H1 (cell line): ENCODE data around the gene WNT8B. TPM values are rescaled to one million over a fixed set of nuclear protein-coding genes. Genes with fewer than 3 reads are reported as not detected.

Experiments used
- CTCF ChIA-PET: fragments of 300-600 bp; sonication (Branson Sonifier 250); formaldehyde crosslinking; loops from one replicate; lab custom pipeline; 2021; ENCODE audit not compliant: partially characterized antibody; lab: Charles Lee
- POLR2A ChIA-PET: fragments of 300-600 bp; sonication (Branson Sonifier 250); formaldehyde crosslinking; loops from one replicate; lab custom pipeline; 2021; ENCODE audit warnings: inconsistent platforms; ENCODE audit not compliant: partially characterized antibody; lab: Charles Lee
- DNase-seq, 2 experiments: peaks; one replicate each; pipeline versions ENCODE4 v3.0.0 to v3.0.0-alpha.2; 2010 to 2022; ENCODE audit warnings: low spot score in 2 of 2, low read depth in 1 of 2, mixed read lengths in 1 of 2
- FAIRE-seq: peaks from 2 replicates; lab custom pipeline; 2011; peaks lifted over from hg19 to GRCh38; lab: Jason Lieb, UNC
- H2AFZ ChIP-seq: 2 replicates; pipeline ENCODE4 v1.8.1; 2012; ENCODE audit warnings: low read length, inconsistent platforms
- H2AK5ac ChIP-seq: 2 replicates; pipeline ENCODE4 v1.6.1; 2013; ENCODE audit warnings: low read depth, low read length
- H2BK120ac ChIP-seq: replicated peaks from 2 replicates; pipeline ENCODE3; 2013; ENCODE audit warnings: low read depth, low read length, inconsistent platforms
- H2BK12ac ChIP-seq: 2 replicates; pipeline ENCODE4 v1.6.1; 2013; ENCODE audit warnings: low read depth, low read length
- H2BK15ac ChIP-seq: 2 replicates; pipeline ENCODE4 v1.6.1; 2013; ENCODE audit warnings: low read length
- H2BK20ac ChIP-seq: 2 replicates; pipeline ENCODE4 v1.6.1; 2013; ENCODE audit warnings: low read length
- H2BK5ac ChIP-seq: 2 replicates; pipeline ENCODE4 v1.6.1; 2013; ENCODE audit warnings: low read depth, low read length
- H3K14ac ChIP-seq: 2 replicates; pipeline ENCODE4 v1.6.1; 2013; ENCODE audit warnings: inconsistent platforms; ENCODE audit not compliant: insufficient read length
- H3K18ac ChIP-seq: 2 replicates; pipeline ENCODE4 v1.6.1; 2013; ENCODE audit warnings: low read length; ENCODE audit errors: extremely low read depth
- H3K23ac ChIP-seq: 2 replicates; pipeline ENCODE4 v1.6.1; 2013; ENCODE audit warnings: inconsistent platforms; ENCODE audit not compliant: insufficient read length
- H3K23me2 ChIP-seq: 2 replicates; pipeline ENCODE4 v1.6.1; 2013; ENCODE audit warnings: low read depth, low read length
- H3K27ac ChIP-seq: 2 replicates; pipeline ENCODE4 v1.6.1; 2011; ENCODE audit warnings: low read depth, low read length, inconsistent platforms
- H3K27me3 ChIP-seq, 4 experiments: replicated peaks in 1 of 4; 1 replicate in 1 of 4; 2 replicates in 3 of 4; pipeline versions ENCODE4 v1.6.1 to v1.8.1; 2011 to 2013; ENCODE audit warnings: low read length in 3 of 4, mild to moderate bottlenecking in 3 of 4, inconsistent platforms in 2 of 4, mixed read lengths in 2 of 4, moderate library complexity in 1 of 4; ENCODE audit not compliant: control insufficient read depth in 3 of 4, insufficient read depth in 3 of 4; ENCODE audit errors: extremely low read depth in 1 of 4
- H3K36me3 ChIP-seq, 4 experiments: 2 replicates each; pipeline versions ENCODE4 v1.6.1 to v1.8.1; 2011 to 2013; ENCODE audit warnings: mild to moderate bottlenecking in 4 of 4, low read length in 3 of 4, moderate library complexity in 2 of 4, control low read depth in 1 of 4, inconsistent platforms in 1 of 4; ENCODE audit not compliant: insufficient read depth in 4 of 4, control insufficient read depth in 2 of 4
- H3K4ac ChIP-seq: replicated peaks from 2 replicates; pipeline ENCODE3; 2013; ENCODE audit warnings: low read length, low read depth, mixed read lengths, inconsistent platforms; ENCODE audit not compliant: insufficient read length
- H3K4me1 ChIP-seq, 4 experiments: replicated peaks in 1 of 4; 1 replicate in 1 of 4; 2 replicates in 3 of 4; pipeline versions ENCODE4 v1.6.1 to v1.8.1; 2011 to 2013; ENCODE audit warnings: low read length in 3 of 4, inconsistent platforms in 2 of 4, mixed read lengths in 1 of 4; ENCODE audit not compliant: insufficient read depth in 4 of 4, control insufficient read depth in 3 of 4
- H3K4me2 ChIP-seq, 2 experiments: 2 replicates each; pipeline versions ENCODE4 v1.6.1 to v1.8.1; 2011 to 2013; ENCODE audit warnings: low read depth in 2 of 2, low read length in 2 of 2, control low read depth in 1 of 2, inconsistent platforms in 1 of 2, mild to moderate bottlenecking in 1 of 2; ENCODE audit not compliant: insufficient read depth in 1 of 2
- H3K4me3 ChIP-seq, 4 experiments: fragments of 200-600, 300-600 bp in 1 of 4; sonication (generic), shearing (Covaris generic), sonication (Bioruptor Twin) in 1 of 4; 2 replicates each; pipeline versions ENCODE4 v1.5.1 to v1.8.1; 2011 to 2016; ENCODE audit warnings: low read length in 4 of 4, low read depth in 3 of 4, control low read depth in 2 of 4, inconsistent platforms in 2 of 4, mild to moderate bottlenecking in 2 of 4, mixed read lengths in 1 of 4, moderate library complexity in 1 of 4; ENCODE audit not compliant: insufficient read depth in 2 of 4; ENCODE audit errors: extremely low read depth in 1 of 4
- H3K56ac ChIP-seq: replicated peaks from 2 replicates; pipeline ENCODE3; 2013; ENCODE audit warnings: low read depth, mild to moderate bottlenecking, mixed read lengths, low read length, inconsistent platforms; ENCODE audit not compliant: insufficient read length
- H3K79me1 ChIP-seq: 2 replicates; pipeline ENCODE4 v1.6.1; 2013; ENCODE audit warnings: low read depth, low read length, control low read depth
- H3K79me2 ChIP-seq, 2 experiments: 2 replicates each; pipeline versions ENCODE4 v1.6.1 to v1.8.1; 2012 to 2013; ENCODE audit warnings: low read length in 2 of 2, mild to moderate bottlenecking in 2 of 2, inconsistent platforms in 1 of 2; ENCODE audit not compliant: insufficient read depth in 2 of 2, control insufficient read depth in 1 of 2
- H3K9ac ChIP-seq, 4 experiments: replicated peaks in 1 of 4; 1 replicate in 1 of 4; 2 replicates in 3 of 4; pipeline versions ENCODE4 v1.6.1 to v1.8.1; 2011 to 2013; ENCODE audit warnings: low read depth in 3 of 4, low read length in 3 of 4, control low read depth in 2 of 4, mild to moderate bottlenecking in 2 of 4, moderate library complexity in 2 of 4, inconsistent platforms in 1 of 4; ENCODE audit errors: extremely low read depth in 1 of 4
- H3K9me3 ChIP-seq, 2 experiments: 2 replicates each; pipeline versions ENCODE4 v1.6.1 to v1.8.1; 2012 to 2013; ENCODE audit warnings: mild to moderate bottlenecking in 2 of 2, moderate library complexity in 2 of 2, control low read depth in 1 of 2, inconsistent platforms in 1 of 2, low read depth in 1 of 2, low read length in 1 of 2, mixed read lengths in 1 of 2; ENCODE audit not compliant: insufficient read depth in 2 of 2
- H4K20me1 ChIP-seq, 2 experiments: replicated peaks in 1 of 2; 2 replicates each; pipeline versions ENCODE3 to v1.8.1; 2011 to 2013; ENCODE audit warnings: inconsistent platforms in 2 of 2, low read length in 2 of 2, mild to moderate bottlenecking in 1 of 2; ENCODE audit not compliant: insufficient read depth in 2 of 2, control insufficient read depth in 1 of 2
- H4K5ac ChIP-seq: 2 replicates; pipeline ENCODE4 v1.6.1; 2013; ENCODE audit warnings: low read length, low read depth, mixed read lengths, inconsistent platforms; ENCODE audit not compliant: insufficient read length
- H4K8ac ChIP-seq: 2 replicates; pipeline ENCODE4 v1.8.0; 2013; ENCODE audit warnings: mild to moderate bottlenecking, moderate library complexity, low read length, inconsistent platforms; ENCODE audit not compliant: insufficient read depth; ENCODE audit errors: extremely low read depth
- H4K91ac ChIP-seq: replicated peaks from 2 replicates; pipeline ENCODE3; 2013; ENCODE audit warnings: low read length, mixed read lengths, inconsistent platforms; ENCODE audit not compliant: insufficient read length
- CEBPB ChIP-seq: IDR thresholded peaks from 2 replicates; pipeline ENCODE4 v1.6.1; 2012; ENCODE audit warnings: low read depth, low read length
- WGBS, 2 experiments: shearing (Covaris generic) in 1 of 2; methylation state at CpG; one replicate each; pipeline versions ENCODE4 v1.1.6 to v1.1.7; 2013 to 2015; ENCODE audit warnings: low lambda C conversion rate in 2 of 2, mixed read lengths in 2 of 2, inconsistent platforms in 1 of 2, low coverage in 1 of 2, missing lambda C conversion rate in 1 of 2; ENCODE audit not compliant: insufficient replicate concordance in 2 of 2, insufficient coverage in 1 of 2, insufficient read length in 1 of 2; ENCODE audit errors: extremely low coverage in 1 of 2, missing lambda C conversion rate in 1 of 2; 5-methylcytosine and 5-hydroxymethylcytosine counted together
- polyA plus RNA-seq, 7 experiments: library from polyadenylated mRNA; depleted of rRNA in 3 of 7; stranded (reverse) in 5 of 7; unstranded in 2 of 7; fragments of >200 nt in 5 of 7; fragments of 200-250 nt in 2 of 7; gene quantifications; 1 replicate in 5 of 7; 2 replicates in 1 of 7; 4 replicates in 1 of 7; pipeline versions ENCODE4 v1.2.1 to v1.2.3, GENCODE V29; 2011 to 2013; ENCODE audit warnings: missing spikeins in 2 of 7, mixed read lengths in 2 of 7
- total RNA-seq: library from RNA; stranded (reverse); fragmentation: NEBNext Ultra II Directional; extraction: Animal tissue kit (Norgen Biotek cat#: 25700); gene quantifications from 2 replicates; pipeline ENCODE4 v1.2.1, GENCODE V29; 2021

WNT8B gene
- total and polyA plus RNA-seq, 2 of the 8 experiments (the other 6 are each of a cell fraction or from before 2014, with no cell fraction given): 0.20 to 0.67 TPM

DNA sequence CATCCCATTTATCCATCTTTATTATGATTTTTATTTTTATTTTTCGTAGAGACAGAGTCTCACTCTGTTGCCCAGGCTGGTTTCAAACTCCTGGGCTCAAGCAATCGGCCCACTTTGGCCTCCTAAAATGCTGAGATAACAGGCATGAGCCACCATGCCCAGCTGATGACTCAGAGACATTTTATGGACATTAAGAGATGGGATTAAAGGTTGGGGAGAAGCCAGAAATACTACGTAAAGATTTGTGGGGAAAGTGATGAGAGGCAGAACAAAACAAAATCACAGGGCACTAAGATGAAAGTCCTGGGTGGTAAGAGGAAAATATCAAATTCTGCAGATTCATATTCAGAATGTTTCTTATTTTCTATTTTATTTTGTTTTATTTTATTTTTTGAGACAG, 7.6 kb downstream of the WNT8B start:
- POLR2A ChIA-PET: no interaction called here
- no peak overlapping the region for H3K4ac ChIP-seq

More for the DNA sequence above, 7.6 kb downstream of the WNT8B start:
- H3K79me1 ChIP-seq: no peaks in the 10 kb centered on the region
- no peak overlapping the region for H3K56ac ChIP-seq
- H2BK20ac ChIP-seq: no peak overlapping the region
- H3K4me1 ChIP-seq: no peaks in the 10 kb centered on the region
- DNase-seq: no peak
- H4K8ac ChIP-seq: no peak overlapping the region
- no peak overlapping the region for H2AK5ac ChIP-seq
- no peak for TF ChIP-seq CEBPB
- no peak overlapping the region for H2BK120ac ChIP-seq
- H2AFZ ChIP-seq: no peak overlapping the region
- H3K23ac ChIP-seq: no peak overlapping the region
- H3K27me3 ChIP-seq: no peaks in the 10 kb centered on the region; a peak in 4 of 7 replicates
- CTCF ChIA-PET: interaction anchor here (0.8 to 4.9 kb wide), 5 partner anchors 12 to 54 kb away, joined by 4 to 30 read pairs (median 5); no protein-coding TSS in a partner anchor
- H2BK15ac ChIP-seq: no peak overlapping the region
- no peak overlapping the region for H4K91ac ChIP-seq
- no peak overlapping the region for H3K27ac ChIP-seq
- 83% methylated on average over 3 of the region's 3 CpGs; no CpG with 5 or more reads in 1 of the 2 experiments for WGBS, 2 experiments
- no peaks in the 10 kb centered on the region for H3K9me3 ChIP-seq
- peaks cover 2% of the 10 kb centered on the region; the same call in 1 of the 2 replicates for H3K23me2 ChIP-seq
- no peak overlapping the region for H3K4me2 ChIP-seq
- no peak overlapping the region for H3K14ac ChIP-seq
- no peaks in the 10 kb centered on the region for H3K36me3 ChIP-seq
- no peak for FAIRE-seq
- no peak overlapping the region for H3K18ac ChIP-seq
- H4K20me1 ChIP-seq: no peaks in the 10 kb centered on the region
- no peaks in the 10 kb centered on the region for H3K79me2 ChIP-seq
- H3K9ac ChIP-seq: no peak overlapping the region
- no peak overlapping the region for H4K5ac ChIP-seq
- no peak overlapping the region for H2BK5ac ChIP-seq
- H2BK12ac ChIP-seq: no peak overlapping the region
- no peak overlapping the region for H3K4me3 ChIP-seq
